ENCODE results near the gene ALG9. TPM values are rescaled to one million over a fixed set of nuclear protein-coding genes. Genes with fewer than 3 reads are reported as not detected.

The ALG9 gene
- total RNA-seq, 2 experiments from 2014 or later: 29.2 to 31.1 TPM

DNA sequence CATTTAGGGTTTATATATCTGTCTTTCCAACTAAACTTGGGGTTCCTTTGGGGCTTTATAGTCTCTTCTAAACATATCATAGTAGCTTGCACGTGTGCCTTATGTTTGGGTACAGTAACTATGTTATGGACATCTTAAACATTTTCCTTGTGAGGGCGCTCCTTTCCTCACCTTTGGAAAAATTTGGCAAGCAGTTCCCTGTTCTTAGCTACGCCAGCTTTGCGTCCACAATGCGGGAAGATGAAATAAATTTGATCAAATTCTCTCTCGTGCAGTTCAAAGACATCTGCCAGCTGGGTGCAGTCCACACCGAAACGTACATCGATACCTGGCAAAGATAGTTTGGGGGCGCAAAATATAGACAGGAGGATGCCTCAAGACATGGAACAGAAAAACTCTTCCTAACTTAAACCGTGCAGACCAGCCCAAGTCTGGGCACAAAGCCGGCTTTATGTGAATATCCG is 7.0 kb upstream of the ALG9 start:
- Mint-ChIP-seq H3K27me3 (ENCODE audit: low read depth) (no peaks in the 10 kb centered on the region), H3K9me3 (ENCODE audit: insufficient read depth) (no peaks in the 10 kb centered on the region), H3K36me3 (ENCODE audit: low read depth) (peaks cover 9% of the 10 kb centered on the region), H3K27ac (peak overlapping the region; percentile 99), H3K4me1 (ENCODE audit: low read depth) (peaks cover 18% of the 10 kb centered on the region), H3K4me3 (peak overlapping the region; percentile 89)
- DNase-seq (no peak), ATAC-seq (peak; percentile 7)
- ChIA-PET CTCF (interaction anchor here (0.9 to 1.7 kb wide), 7 partner anchors 48 to 125 kb away, joined by 3 to 7 read pairs (median 5); no protein-coding TSS in a partner anchor), POLR2A (interaction anchor here (0.8 kb wide), 1 partner anchor 47 kb away, joined by 3 read pairs; no protein-coding TSS in a partner anchor)

- H3K4me3 Mint-ChIP-seq: peak overlapping the region; percentile 89
- DNase-seq (no peak), ATAC-seq (no peak)
- no peaks in the 10 kb centered on the region for H3K27me3 Mint-ChIP-seq (ENCODE audit: low read depth)
- peaks cover 23% of the 10 kb centered on the region for H3K4me1 Mint-ChIP-seq (ENCODE audit: low read depth)
- no peaks in the 10 kb centered on the region for H3K9me3 Mint-ChIP-seq (ENCODE audit: insufficient read depth)
- H3K27ac Mint-ChIP-seq: peak overlapping the region; percentile 88
- ChIA-PET CTCF (interaction anchor here (0.8 to 2.5 kb wide), 15 partner anchors 9 to 408 kb away, joined by 3 to 14 read pairs (median 5); partner anchors contain the start of genes SDHD and TIMM8B), POLR2A (interaction anchor here (0.6 to 3.0 kb wide), 7 partner anchors 10 to 333 kb away, joined by 3 to 21 read pairs (median 4); partner anchors contain the start of gene PPP2R1B)
- H3K36me3 Mint-ChIP-seq (ENCODE audit: low read depth): peaks cover 26% of the 10 kb centered on the region
These were observed 346 bp upstream of the ALG9 start for GRCh38 chr11:111871693-111872161.

GRCh38 chr11:111870522-111870885 is 877 bp downstream of the ALG9 start:
- peaks cover 23% of the 10 kb centered on the region for H3K4me1 Mint-ChIP-seq (ENCODE audit: low read depth)
- H3K27ac Mint-ChIP-seq: peak overlapping the region; percentile 90
- DNase-seq (no peak), ATAC-seq (peak; percentile 6)
- no peaks in the 10 kb centered on the region for H3K9me3 Mint-ChIP-seq (ENCODE audit: insufficient read depth)
- H3K36me3 Mint-ChIP-seq (ENCODE audit: low read depth): peaks cover 33% of the 10 kb centered on the region
- POLR2A ChIA-PET: interaction anchor here (0.6 to 3.0 kb wide), 6 partner anchors 10 to 143 kb away, joined by 3 to 21 read pairs (median 4); no protein-coding TSS in a partner anchor
- CTCF ChIA-PET: interaction anchor here (0.6 to 2.4 kb wide), 13 partner anchors 9 to 410 kb away, joined by 3 to 14 read pairs (median 4); no protein-coding TSS in a partner anchor
- no peaks in the 10 kb centered on the region for H3K27me3 Mint-ChIP-seq (ENCODE audit: low read depth)
- peak overlapping the region; percentile 89 for H3K4me3 Mint-ChIP-seq

DNA sequence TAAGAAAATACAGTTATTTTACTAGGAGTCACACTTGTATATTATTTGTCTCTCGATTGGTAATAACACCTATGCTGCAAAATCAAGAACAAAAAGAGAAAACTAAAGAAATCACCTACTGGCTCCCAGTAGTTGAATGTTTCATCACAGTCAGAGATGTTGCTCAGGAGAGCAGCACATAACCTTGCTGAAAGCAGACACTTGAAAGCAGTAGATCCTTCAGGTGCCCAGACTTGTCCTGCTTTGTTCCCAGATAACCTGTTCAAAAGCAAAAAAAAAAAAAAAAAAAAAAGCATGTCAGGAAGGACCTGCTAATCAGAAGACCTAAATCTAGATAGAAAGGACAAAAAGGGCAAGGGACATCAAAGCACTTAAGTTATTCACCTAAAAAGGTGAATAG is 1.3 kb downstream of the ALG9 start:
- DNase-seq (no peak), ATAC-seq (no peak)
- ChIA-PET CTCF (interaction anchor here (0.6 to 2.4 kb wide), 11 partner anchors 9 to 410 kb away, joined by 3 to 14 read pairs (median 4); no protein-coding TSS in a partner anchor), POLR2A (interaction anchor here (0.6 to 3.0 kb wide), 7 partner anchors 10 to 142 kb away, joined by 3 to 21 read pairs (median 4); no protein-coding TSS in a partner anchor)
- H3K27ac Mint-ChIP-seq: no peak overlapping the region
- peaks cover 23% of the 10 kb centered on the region for H3K4me1 Mint-ChIP-seq (ENCODE audit: low read depth)
- H3K9me3 Mint-ChIP-seq (ENCODE audit: insufficient read depth): no peaks in the 10 kb centered on the region
- H3K27me3 Mint-ChIP-seq (ENCODE audit: low read depth): no peaks in the 10 kb centered on the region
- peak overlapping the region; percentile 49 for H3K4me3 Mint-ChIP-seq
- H3K36me3 Mint-ChIP-seq (ENCODE audit: low read depth): peaks cover 36% of the 10 kb centered on the region

GRCh38 chr11:111860257-111860656 is 11.1 kb downstream of the ALG9 start:
- H3K4me3 Mint-ChIP-seq: no peak overlapping the region
- DNase-seq: no peak
- H3K27me3 Mint-ChIP-seq (ENCODE audit: low read depth): no peaks in the 10 kb centered on the region
- POLR2A ChIA-PET: interaction anchor here (2.6 kb wide), 1 partner anchor 10 kb away, joined by 6 read pairs; no protein-coding TSS in a partner anchor
- CTCF ChIA-PET: interaction anchor here (0.8 to 1.6 kb wide), 3 partner anchors 10 to 18 kb away, joined by 3 to 4 read pairs (median 4); no protein-coding TSS in a partner anchor
- H3K27ac Mint-ChIP-seq: no peak overlapping the region
- no peaks in the 10 kb centered on the region for H3K4me1 Mint-ChIP-seq (ENCODE audit: low read depth)
- H3K9me3 Mint-ChIP-seq (ENCODE audit: insufficient read depth): no peaks in the 10 kb centered on the region
- H3K36me3 Mint-ChIP-seq (ENCODE audit: low read depth): peaks cover 31% of the 10 kb centered on the region
- no peak for ATAC-seq

- POLR2A ChIA-PET: no interaction called here
- no peak overlapping the region for H3K4me3 Mint-ChIP-seq
- peaks cover 39% of the 10 kb centered on the region for H3K36me3 Mint-ChIP-seq (ENCODE audit: low read depth)
- no peaks in the 10 kb centered on the region for H3K4me1 Mint-ChIP-seq (ENCODE audit: low read depth)
- no peaks in the 10 kb centered on the region for H3K9me3 Mint-ChIP-seq (ENCODE audit: insufficient read depth)
- no peak overlapping the region for H3K27ac Mint-ChIP-seq
- ATAC-seq (no peak), DNase-seq (no peak)
- CTCF ChIA-PET: interaction anchor here (0.6 to 1.7 kb wide), 5 partner anchors 12 to 126 kb away, joined by 3 to 4 read pairs (median 4); partner anchors contain the start of gene ALG9
- no peaks in the 10 kb centered on the region for H3K27me3 Mint-ChIP-seq (ENCODE audit: low read depth)
These were observed 15.9 kb downstream of the ALG9 start for GRCh38 chr11:111855506-111855905.

- Mint-ChIP-seq H3K36me3 (ENCODE audit: low read depth) (peaks cover 50% of the 10 kb centered on the region), H3K27ac (no peak overlapping the region), H3K27me3 (ENCODE audit: low read depth) (no peaks in the 10 kb centered on the region), H3K4me1 (ENCODE audit: low read depth) (no peaks in the 10 kb centered on the region), H3K9me3 (ENCODE audit: insufficient read depth) (no peaks in the 10 kb centered on the region), H3K4me3 (no peak overlapping the region)
- ChIA-PET POLR2A (no interaction called here), CTCF (interaction anchor here (0.9 to 2.2 kb wide), 5 partner anchors 10 to 266 kb away, joined by 3 to 13 read pairs (median 5); partner anchors contain the start of gene ALG9)
- DNase-seq: no peak
- no peak for ATAC-seq
These were observed 19.3 kb downstream of the ALG9 start for GRCh38 chr11:111852103-111852502.

- ATAC-seq (no peak), DNase-seq (no peak)
- no peak overlapping the region for H3K4me3 Mint-ChIP-seq
- H3K27me3 Mint-ChIP-seq (ENCODE audit: low read depth): no peaks in the 10 kb centered on the region
- POLR2A ChIA-PET: no interaction called here
- H3K4me1 Mint-ChIP-seq (ENCODE audit: low read depth): no peaks in the 10 kb centered on the region
- no peak overlapping the region for H3K27ac Mint-ChIP-seq
- CTCF ChIA-PET: interaction anchor here (0.9 to 2.2 kb wide), 6 partner anchors 10 to 266 kb away, joined by 3 to 13 read pairs (median 4); partner anchors contain the start of gene ALG9
- H3K36me3 Mint-ChIP-seq (ENCODE audit: low read depth): peaks cover 50% of the 10 kb centered on the region
- no peaks in the 10 kb centered on the region for H3K9me3 Mint-ChIP-seq (ENCODE audit: insufficient read depth)
These were observed 19.7 kb downstream of the ALG9 start for GRCh38 chr11:111851636-111852035.

DNA sequence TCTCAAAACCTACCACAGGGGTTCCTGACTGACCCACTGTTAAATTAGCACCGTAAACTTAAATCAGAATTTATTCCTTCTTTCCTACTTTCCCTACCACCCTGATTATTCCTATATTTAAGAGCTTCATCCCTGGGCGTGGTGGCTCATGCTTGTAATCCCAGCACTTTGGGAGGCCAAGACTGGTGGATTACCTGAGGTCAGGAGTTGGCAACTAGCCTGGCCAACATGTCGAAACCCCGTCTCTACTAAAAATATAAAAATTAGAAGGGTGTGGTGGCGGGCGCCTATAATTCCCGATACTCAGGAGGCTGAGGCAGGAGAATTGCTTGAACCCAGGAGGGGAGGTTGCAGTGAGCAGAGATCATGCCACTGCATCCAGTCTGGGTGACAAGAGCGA is 20.3 kb downstream of the ALG9 start:
- POLR2A ChIA-PET: no interaction called here

GRCh38 chr11:111849631-111850030 is 21.8 kb downstream of the ALG9 start:
- Mint-ChIP-seq H3K27ac (no peak overlapping the region), H3K4me1 (ENCODE audit: low read depth) (no peaks in the 10 kb centered on the region), H3K36me3 (ENCODE audit: low read depth) (peaks cover 50% of the 10 kb centered on the region), H3K4me3 (no peak overlapping the region), H3K27me3 (ENCODE audit: low read depth) (no peaks in the 10 kb centered on the region), H3K9me3 (ENCODE audit: insufficient read depth) (no peaks in the 10 kb centered on the region)
- CTCF ChIA-PET: interaction anchor here (1.0 to 1.2 kb wide), 4 partner anchors 8 to 296 kb away, joined by 3 to 4 read pairs (median 3); no protein-coding TSS in a partner anchor
- POLR2A ChIA-PET: no interaction called here
- ATAC-seq: no peak
- DNase-seq: no peak

More for the DNA sequence above, 20.3 kb downstream of the ALG9 start:
- Mint-ChIP-seq H3K4me1 (ENCODE audit: low read depth) (no peaks in the 10 kb centered on the region), H3K36me3 (ENCODE audit: low read depth) (peaks cover 54% of the 10 kb centered on the region), H3K27me3 (ENCODE audit: low read depth) (no peaks in the 10 kb centered on the region), H3K27ac (no peak overlapping the region), H3K9me3 (ENCODE audit: insufficient read depth) (no peaks in the 10 kb centered on the region), H3K4me3 (no peak overlapping the region)
- CTCF ChIA-PET: interaction anchor here (1.2 to 2.2 kb wide), 5 partner anchors 9 to 20 kb away, joined by 3 to 13 read pairs (median 5); partner anchors contain the start of gene ALG9
- DNase-seq: no peak
- ATAC-seq: no peak

- ChIA-PET POLR2A (interaction anchor here (1.0 kb wide), 1 partner anchor 24 kb away, joined by 3 read pairs; no protein-coding TSS in a partner anchor), CTCF (interaction anchor here (1.0 to 2.0 kb wide), 5 partner anchors 14 to 263 kb away, joined by 3 to 8 read pairs (median 4); no protein-coding TSS in a partner anchor)
- Mint-ChIP-seq H3K27ac (no peak overlapping the region), H3K4me3 (no peak overlapping the region), H3K27me3 (ENCODE audit: low read depth) (no peaks in the 10 kb centered on the region), H3K9me3 (ENCODE audit: insufficient read depth) (no peaks in the 10 kb centered on the region), H3K4me1 (ENCODE audit: low read depth) (no peaks in the 10 kb centered on the region), H3K36me3 (ENCODE audit: low read depth) (peaks cover 36% of the 10 kb centered on the region)
- ATAC-seq: no peak
- no peak for DNase-seq
These were observed 24.7 kb downstream of the ALG9 start for GRCh38 chr11:111846636-111847035.

GRCh38 chr11:111846063-111846462 is 25.3 kb downstream of the ALG9 start:
- no peaks in the 10 kb centered on the region for H3K27me3 Mint-ChIP-seq (ENCODE audit: low read depth)
- ATAC-seq: no peak
- POLR2A ChIA-PET: no interaction called here
- peaks cover 3% of the 10 kb centered on the region for H3K4me1 Mint-ChIP-seq (ENCODE audit: low read depth)
- H3K36me3 Mint-ChIP-seq (ENCODE audit: low read depth): peaks cover 34% of the 10 kb centered on the region
- H3K9me3 Mint-ChIP-seq (ENCODE audit: insufficient read depth): no peaks in the 10 kb centered on the region
- no peak overlapping the region for H3K27ac Mint-ChIP-seq
- H3K4me3 Mint-ChIP-seq: no peak overlapping the region
- no peak for DNase-seq
- CTCF ChIA-PET: interaction anchor here (0.7 to 2.0 kb wide), 6 partner anchors 15 to 391 kb away, joined by 3 to 8 read pairs (median 4); no protein-coding TSS in a partner anchor
